Mammary epithelial cell (primary cell): ENCODE data around the gene GAMT.

ENCODE experiments used
- CTCF ChIP-seq, 2 donors: IDR thresholded peaks in 1 of 2; conservative IDR thresholded peaks in 1 of 2; 2 replicates each; pipeline ENCODE4 v1.5.1; 2011 to 2012; ENCODE audit warnings: inconsistent platforms in 2 of 2, low read length in 2 of 2, mild to moderate bottlenecking in 2 of 2, control low read depth in 1 of 2, low read depth in 1 of 2; ENCODE audit not compliant: insufficient read depth in 1 of 2; ENCODE audit errors: extremely low read depth in 1 of 2
- EZH2 ChIP-seq: IDR thresholded peaks from 2 replicates; pipeline ENCODE4 v1.6.1; 2012; ENCODE audit warnings: low read length, inconsistent platforms, borderline replicate concordance

GRCh38 chr19:1388637-1389026 is 12.7 kb downstream of the GAMT start:
- no peak for TF ChIP-seq CTCF (conservative IDR thresholded peaks at IDR 0.05 in 1 of 2, IDR thresholded peaks at IDR 0.05 in 1 of 2; ENCODE audit: extremely low read depth in 1 of 2, insufficient read depth in 1 of 2, low read depth in 1 of 2, low read length in 2 of 2)
- no peak for TF ChIP-seq EZH2
